Fibroblast of upper back skin (primary cell): ENCODE measurements around the gene G6PC2.
"Not testable (repeated sequence)": the region's sequence is repeated elsewhere in the genome, so short reads cannot be mapped to it uniquely, and the experiment has no call there.

ENCODE experiments used
- DNase-seq: peaks from one replicate; pipeline ENCODE4 v3.0.0-alpha.2; 2013

Gene G6PC2

GRCh38 chr2:168907940-168908662 lies 7.0 kb downstream of the G6PC2 start:
- DNase-seq: no peak

- DNase-seq: no peak
Measured at GRCh38 chr2:168910330-168910729, 9.2 kb downstream of the G6PC2 start.

GRCh38 chr2:168912466-168912865 lies 11.4 kb downstream of the G6PC2 start:
- DNase-seq: no peak

GRCh38 chr2:168912901-168913369 lies 11.8 kb downstream of the G6PC2 start:
- DNase-seq: peak; percentile 13

- DNase-seq: no peak
Measured at GRCh38 chr2:168913495-168913894, 12.4 kb downstream of the G6PC2 start.

- no peak for DNase-seq
Measured at GRCh38 chr2:168915441-168916330, 14.6 kb downstream of the G6PC2 start.

- no peak for DNase-seq
Measured at GRCh38 chr2:168916331-168916675, 15.2 kb downstream of the G6PC2 start.

- DNase-seq: peak; percentile 37
Measured at GRCh38 chr2:168920504-168921157, 19.5 kb downstream of the G6PC2 start.

GRCh38 chr2:168926621-168927386 lies 25.7 kb downstream of the G6PC2 start:
- DNase-seq: no peak

- DNase-seq: no peak
Measured at GRCh38 chr2:168928113-168928831, 27.2 kb downstream of the G6PC2 start.

- DNase-seq: peak; percentile 21
Measured at GRCh38 chr2:168929031-168929430, 27.9 kb downstream of the G6PC2 start.

GRCh38 chr2:168930242-168930641 lies 29.2 kb downstream of the G6PC2 start:
- no peak for DNase-seq

- not testable (repeated sequence) for DNase-seq
Measured at GRCh38 chr2:168932174-168932573, 31.1 kb downstream of the G6PC2 start.

GRCh38 chr2:168934826-168935225 lies 33.7 kb downstream of the G6PC2 start:
- DNase-seq: no peak

GRCh38 chr2:168935810-168936581 lies 34.9 kb downstream of the G6PC2 start:
- peak; percentile 33 for DNase-seq

- no peak for DNase-seq
Measured at GRCh38 chr2:168939061-168939460, 38.0 kb downstream of the G6PC2 start.

GRCh38 chr2:168939918-168940317 lies 38.8 kb downstream of the G6PC2 start:
- DNase-seq: no peak

- no peak for DNase-seq
Measured at GRCh38 chr2:168941297-168941696, 40.2 kb downstream of the G6PC2 start.

- no peak for DNase-seq
Measured at GRCh38 chr2:168944065-168944464, 43.0 kb downstream of the G6PC2 start.

GRCh38 chr2:168945508-168945907 lies 44.4 kb downstream of the G6PC2 start:
- no peak for DNase-seq

GRCh38 chr2:168948621-168949212 lies 47.6 kb downstream of the G6PC2 start:
- no peak for DNase-seq
